HepG2 (cell line): Measurements from ENCODE around the gene PPP4R3A. TPM values are rescaled to one million over a fixed set of nuclear protein-coding genes. Genes with fewer than 3 reads are reported as not detected.
"Not testable (repeated sequence)": the region's sequence is repeated elsewhere in the genome, so short reads cannot be mapped to it uniquely, and the experiment has no call there.

Experiments used
- ATAC-seq: fragments of 200-7000 bp; cut with Tn5 transposase; 3 replicates; pipeline ENCODE4 v1.9.1; 2020; ENCODE audit warnings: mild to moderate bottlenecking, moderate library complexity
- BruUV-seq: library from RNA; stranded (reverse); fragments of 400-500 nt; replicated peaks from 2 replicates; lab custom pipeline; 2021; lab: Mats Ljungman, UMichigan
- CTCF ChIA-PET: fragments of 300-600 bp; formaldehyde crosslinking; extraction: SDS; loops from one replicate; lab custom pipeline; 2021; ENCODE audit warnings: low total read pairs, inconsistent platforms, low intra/inter-chr PET ratio; lab: Yijun Ruan, JAX
- POLR2A ChIA-PET: fragments of 350-600 bp; sonication (Branson Sonifier 250); formaldehyde crosslinking; loops from one replicate; lab custom pipeline; 2020; ENCODE audit warnings: antibody characterized with exemption, inconsistent platforms; lab: Yijun Ruan, JAX
- DNase-seq: peaks from one replicate; pipeline ENCODE4 v3.0.0-alpha.2; 2015; ENCODE audit warnings: low spot score
- FAIRE-seq: peaks from 3 replicates; lab custom pipeline; 2011; peaks lifted over from hg19 to GRCh38; lab: Jason Lieb, UNC
- H2AFZ ChIP-seq: one replicate; pipeline ENCODE4 v1.6.1; 2011; ENCODE audit warnings: low read length, inconsistent platforms
- H3K27ac ChIP-seq: fragments of 300-600 bp; 3 replicates; pipeline ENCODE4 v1.8.0; 2011; ENCODE audit warnings: mixed run types, mild to moderate bottlenecking, mixed read lengths, low read length, inconsistent platforms; ENCODE audit not compliant: insufficient read depth; ENCODE audit errors: extremely low read length
- H3K27me3 ChIP-seq, 2 experiments: fragments of 200-600 bp in 1 of 2; 2 replicates in 1 of 2; 3 replicates in 1 of 2; pipeline versions ENCODE4 v1.6.0 to v1.8.0; 2011; ENCODE audit warnings: low read length in 2 of 2, mild to moderate bottlenecking in 2 of 2, moderate library complexity in 2 of 2, inconsistent platforms in 1 of 2; ENCODE audit not compliant: insufficient read depth in 2 of 2, control insufficient read depth in 1 of 2
- H3K36me3 ChIP-seq, 2 experiments: fragments of 200-600 bp in 1 of 2; replicated peaks in 1 of 2; 2 replicates in 1 of 2; 3 replicates in 1 of 2; pipeline versions ENCODE4 v1.5.1 to v1.8.0; 2011; ENCODE audit warnings: low read length in 2 of 2, inconsistent platforms in 1 of 2; ENCODE audit not compliant: insufficient read depth in 2 of 2, control insufficient read depth in 1 of 2
- H3K4me1 ChIP-seq: 2 replicates; pipeline ENCODE4 v1.5.1; 2012; ENCODE audit warnings: low read length, inconsistent platforms; ENCODE audit not compliant: insufficient read depth
- H3K4me2 ChIP-seq: 2 replicates; pipeline ENCODE4 v1.6.0; 2011; ENCODE audit warnings: low read depth, low read length, inconsistent platforms
- H3K4me3 ChIP-seq, 3 experiments: fragments of 200-600 bp in 1 of 3; sonication (generic), shearing (Covaris generic) in 1 of 3; replicated peaks in 1 of 3; 2 replicates each; pipeline ENCODE4 v1.5.1; 2011 to 2016; ENCODE audit warnings: low read length in 3 of 3, inconsistent platforms in 2 of 3, low read depth in 2 of 3, mild to moderate bottlenecking in 2 of 3, control low read depth in 1 of 3, mixed read lengths in 1 of 3; ENCODE audit not compliant: insufficient read depth in 1 of 3
- H3K79me2 ChIP-seq: one replicate; pipeline ENCODE4 v1.6.1; 2011; ENCODE audit warnings: low read length, inconsistent platforms; ENCODE audit not compliant: insufficient read depth
- H3K9ac ChIP-seq: 2 replicates; pipeline ENCODE4 v1.6.0; 2011; ENCODE audit warnings: mild to moderate bottlenecking, low read depth, low read length, inconsistent platforms; ENCODE audit not compliant: insufficient read depth
- H3K9me3 ChIP-seq: 2 replicates; pipeline ENCODE4 v1.5.1; 2012; ENCODE audit warnings: mild to moderate bottlenecking, low read length
- H4K20me1 ChIP-seq: 2 replicates; pipeline ENCODE4 v1.6.0; 2011; ENCODE audit warnings: inconsistent platforms, mild to moderate bottlenecking, low read length, moderate library complexity; ENCODE audit not compliant: insufficient read depth
- FOXA1 ChIP-seq, 2 experiments: fragments of 450-650 bp in 1 of 2; sonication (generic) in 1 of 2; formaldehyde crosslinking in 1 of 2; IDR thresholded peaks; 2 replicates each; pipeline versions ENCODE4 v1.4.0 to v1.6.1; 2016 to 2020; ENCODE audit warnings: missing genetic modification reagents in 1 of 2
- IRF9 ChIP-seq: sonication (generic); formaldehyde crosslinking; IDR thresholded peaks from 2 replicates; pipeline ENCODE4 v1.8.0; 2022; ENCODE audit warnings: missing genetic modification reagents, mild to moderate bottlenecking, borderline replicate concordance
- ZKSCAN5 ChIP-seq: sonication (generic); formaldehyde crosslinking; IDR thresholded peaks from 2 replicates; pipeline ENCODE4 v1.5.1; 2020; ENCODE audit warnings: mild to moderate bottlenecking, missing genetic modification reagents
- ZNF160 ChIP-seq: sonication (generic); formaldehyde crosslinking; IDR thresholded peaks from 2 replicates; pipeline ENCODE4 v1.8.0; 2022; ENCODE audit warnings: mild to moderate bottlenecking, inconsistent platforms, missing genetic modification reagents
- ZNF281 ChIP-seq: sonication (generic); formaldehyde crosslinking; IDR thresholded peaks from 2 replicates; pipeline ENCODE4 v1.4.0; 2020; ENCODE audit warnings: missing genetic modification reagents, borderline replicate concordance
- WGBS: methylation state at CpG from one replicate; pipeline ENCODE4 v1.1.6; 2017; ENCODE audit warnings: low lambda C conversion rate; 5-methylcytosine and 5-hydroxymethylcytosine counted together
- in situ Hi-C: cut with HindIII; loops from 2 replicates; pipeline ENCODE4 v1.10.0; 2017; ENCODE audit warnings: low pct_unique_long_range_greater_than_20kb; ENCODE audit not compliant: extremely low pct_ligation_motif_present
- intact Hi-C: fragments of 100-400 bp; cut with micrococcal nuclease; formaldehyde crosslinking; loops from one replicate; pipeline ENCODE4 v1.10.0; 2022; ENCODE audit not compliant: unreplicated experiment
- polyA plus RNA-seq, 8 experiments: library from polyadenylated mRNA; depleted of rRNA in 3 of 8; stranded (reverse) in 7 of 8; unstranded in 1 of 8; fragments of >200 nt; fragmentation: Illumina TruSeq in 4 of 8; extraction: Trizol in 4 of 8; gene quantifications; 2 replicates each; pipeline versions ENCODE4 v1.2.1 to v1.2.3, GENCODE V29; 2011 to 2016; ENCODE audit warnings: low read depth in 4 of 8, missing spikeins in 1 of 8, mixed read lengths in 1 of 8; ENCODE audit not compliant: insufficient read depth in 1 of 8
- total RNA-seq, 5 experiments: library from RNA; depleted of rRNA; stranded (reverse); fragments of >200 nt; fragmentation: Illumina TruSeq; extraction: Trizol; gene quantifications; 2 replicates each; pipeline ENCODE4 v1.2.3, GENCODE V29; 2016; ENCODE audit warnings: low read depth in 1 of 5

PPP4R3A gene
- total and polyA plus RNA-seq, 2 of the 13 experiments (the other 11 are each of a cell fraction or from before 2014, with no cell fraction given): 22.5 to 57.4 TPM

GRCh38 chr14:91438845-91439244, 71.3 kb downstream of the PPP4R3A start:
- H3K4me1 ChIP-seq: 0 out of 2 replicates have a peak, but pooled peaks cover 6% of the 10 kb centered on the region
- no peaks in the 10 kb centered on the region for H4K20me1 ChIP-seq
- BruUV-seq: no TSS peak
- no peak overlapping the region for H3K4me3 ChIP-seq
- H3K4me2 ChIP-seq: no peak overlapping the region
- in situ Hi-C loops: no loop called here
- no peak overlapping the region for H2AFZ ChIP-seq
- no peak for DNase-seq
- H3K79me2 ChIP-seq: no peaks in the 10 kb centered on the region
- TF ChIP-seq ZNF160 (no peak), IRF9 (CRISPR knock-in tag) (no peak), ZKSCAN5 (no peak)
- no peak for FAIRE-seq
- 0 out of 2 replicates have a peak, but pooled peaks cover 6% of the 10 kb centered on the region for H3K9me3 ChIP-seq
- ATAC-seq: peak; percentile 23; the same call in 1 of the 3 replicates
- no peaks in the 10 kb centered on the region for H3K36me3 ChIP-seq
- POLR2A ChIA-PET: no interaction called here
- CTCF ChIA-PET: no interaction called here
- no peak overlapping the region for H3K27ac ChIP-seq
- intact Hi-C loops: no loop called here
- H3K27me3 ChIP-seq: no peaks in the 10 kb centered on the region
- no peak overlapping the region for H3K9ac ChIP-seq

- H3K9ac ChIP-seq; H4K20me1 ChIP-seq; H3K36me3 ChIP-seq; H3K27ac ChIP-seq; CTCF ChIA-PET; POLR2A ChIA-PET; H3K4me1 ChIP-seq; DNase-seq; ATAC-seq; in situ Hi-C loops; BruUV-seq; H3K4me3 ChIP-seq; H2AFZ ChIP-seq; intact Hi-C loops; H3K79me2 ChIP-seq; FAIRE-seq; H3K4me2 ChIP-seq; H3K9me3 ChIP-seq; H3K27me3 ChIP-seq; TF ChIP-seq FOXA1 (IDR thresholded peaks at IDR 0.05): not testable (repeated sequence)
- TF ChIP-seq ZNF281 (CRISPR knock-in tag): peak; percentile 74; the same call in 1 of the 2 replicates
- peak; percentile 63 for TF ChIP-seq FOXA1 (CRISPR knock-in tag; IDR thresholded peaks at IDR 0.05)
- 56% methylated on average over 16 of the region's 16 CpGs for WGBS
Observed at GRCh38 chr14:91436266-91436665, 73.8 kb downstream of the PPP4R3A start.
